Omental fat pad (tissue), 4 donors: Measurements from ENCODE around the gene TAF1B. TPM values are rescaled to one million over a fixed set of nuclear protein-coding genes. Genes with fewer than 3 reads are reported as not detected.

ENCODE experiments used
- ATAC-seq: fragments of 150-250 bp; one replicate; pipeline ENCODE4 v1.9.1; 2016; ENCODE audit warnings: mild to moderate bottlenecking, moderate library complexity; ENCODE audit not compliant: low FRiP score
- DNase-seq: peaks from one replicate; pipeline ENCODE4 v3.0.0-alpha.2; 2019; ENCODE audit warnings: low spot score
- CTCF ChIP-seq, 3 donors: fragments of 450-650 bp; IDR thresholded peaks; one replicate each; pipeline ENCODE4 v1.5.1; 2016 to 2017; ENCODE audit warnings: antibody characterized with exemption in 3 of 3, mild to moderate bottlenecking in 3 of 3, moderate library complexity in 2 of 3
- total RNA-seq, 4 donors: library from RNA; depleted of rRNA; stranded (reverse); fragments of >200 nt; gene quantifications; one replicate each; pipeline ENCODE4 v1.1.0, GENCODE V29; 2016

Gene TAF1B
- total RNA-seq, 4 donors from 2014 or later = 16.1 to 21.1 (median 19.1) TPM

DNA sequence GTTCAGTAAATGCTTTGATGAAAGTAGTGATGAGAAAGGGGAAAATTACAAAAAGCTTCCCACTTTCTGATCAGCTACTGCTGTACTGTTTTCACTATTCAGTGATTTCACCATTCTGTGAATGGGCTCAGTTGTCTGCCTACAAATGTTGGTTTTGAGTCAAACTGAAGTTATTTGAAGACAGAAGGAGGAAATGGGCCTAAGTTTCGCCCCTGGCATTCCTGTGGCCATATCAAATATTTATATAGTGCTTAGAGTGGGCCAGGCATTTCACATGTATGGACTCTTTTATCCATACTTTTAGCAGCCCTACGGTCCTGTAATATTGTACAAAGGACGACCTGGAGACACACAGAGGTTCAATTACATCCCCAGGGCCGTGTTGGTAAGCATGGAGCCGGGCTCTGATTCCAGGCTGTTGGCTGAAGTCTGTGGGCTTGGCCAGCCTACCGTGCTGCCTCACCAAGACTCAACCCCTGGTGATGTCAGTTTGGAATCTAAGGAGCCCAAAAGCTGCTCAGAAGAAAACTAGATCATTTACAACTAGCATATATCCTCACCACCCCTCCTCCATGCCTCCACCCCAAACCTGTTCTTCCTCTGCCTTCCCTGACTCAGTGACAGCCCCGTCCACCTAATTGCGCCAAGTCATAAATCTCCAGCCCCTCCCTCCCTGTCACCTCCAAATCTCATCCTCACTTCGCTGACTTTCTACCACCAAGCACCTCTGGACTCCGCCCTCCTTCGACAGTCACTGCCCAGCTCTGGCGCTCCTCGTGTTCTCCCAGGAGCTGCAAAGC, 98.1 kb downstream of the TAF1B start:
- no peak for TF ChIP-seq CTCF (IDR thresholded peaks at IDR 0.05)
- DNase-seq (no peak), ATAC-seq (no peak)

DNA sequence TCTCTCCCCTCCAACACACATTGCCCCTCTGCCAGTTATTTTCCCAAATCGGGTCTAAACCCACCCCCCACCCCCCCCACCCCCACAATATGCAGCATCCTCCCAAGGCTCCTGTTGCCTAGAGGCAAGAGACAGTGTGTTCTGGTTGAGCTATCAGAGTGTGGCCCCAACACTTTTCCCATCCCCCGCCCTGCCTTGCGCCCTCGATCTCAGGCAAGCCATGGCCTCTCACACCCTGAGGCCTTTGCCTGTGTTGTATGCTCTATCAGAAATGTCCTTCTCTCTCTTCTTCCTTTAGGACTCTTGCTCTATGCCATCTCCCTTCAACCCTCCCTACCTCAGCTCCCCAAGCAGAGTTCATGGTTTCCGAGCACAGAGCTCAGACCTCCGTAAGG, 98.7 kb downstream of the TAF1B start:
- ATAC-seq (no peak), DNase-seq (no peak)
- TF ChIP-seq CTCF (IDR thresholded peaks at IDR 0.05) = no peak

- DNase-seq = no peak
- no peak for TF ChIP-seq CTCF (IDR thresholded peaks at IDR 0.05)
- ATAC-seq = no peak
These were observed 101.1 kb downstream of the TAF1B start for GRCh38 chr2:9944330-9944758.

DNA sequence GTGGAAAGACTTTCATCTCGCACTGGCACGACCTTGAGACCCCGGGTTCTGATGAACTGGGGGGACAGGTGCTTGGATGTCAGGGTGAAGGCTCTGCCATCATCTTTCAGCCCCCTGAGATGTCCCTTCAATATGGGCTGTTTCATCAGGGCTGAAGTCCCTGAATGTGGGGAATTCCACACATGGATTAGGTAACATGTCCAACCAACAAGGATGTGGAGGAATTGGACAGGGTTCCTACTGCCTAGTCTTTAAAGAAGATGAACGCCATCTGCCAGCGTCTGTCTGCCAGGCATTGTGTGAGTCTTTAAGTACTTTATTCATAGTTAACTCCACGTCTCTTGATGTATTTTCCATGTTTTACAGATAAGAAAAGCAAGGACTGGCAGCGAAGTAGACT, 102.3 kb downstream of the TAF1B start:
- no peak for DNase-seq
- no peak for TF ChIP-seq CTCF (IDR thresholded peaks at IDR 0.05)
- ATAC-seq = no peak

DNA sequence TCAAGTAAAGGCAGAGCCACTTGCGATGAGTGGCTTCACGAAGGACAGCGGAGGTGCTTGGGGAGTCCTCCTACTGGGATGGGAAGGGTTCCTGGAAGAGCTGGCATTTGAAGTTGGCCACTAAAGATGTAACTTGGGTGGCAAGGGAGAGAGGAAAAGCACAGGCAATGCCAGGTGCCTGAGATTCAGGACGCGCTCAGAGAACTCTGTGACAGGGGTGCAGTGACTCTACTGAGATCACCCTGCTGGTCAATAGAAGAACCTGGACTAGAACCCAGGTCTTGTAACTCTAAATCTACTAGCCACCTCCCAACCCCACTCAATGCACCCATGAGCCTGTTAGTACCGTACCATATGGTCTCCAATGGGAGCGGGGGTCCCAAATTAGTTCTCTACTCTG, 102.8 kb downstream of the TAF1B start:
- TF ChIP-seq CTCF (IDR thresholded peaks at IDR 0.05) = no peak
- ATAC-seq (no peak), DNase-seq (no peak)

DNA sequence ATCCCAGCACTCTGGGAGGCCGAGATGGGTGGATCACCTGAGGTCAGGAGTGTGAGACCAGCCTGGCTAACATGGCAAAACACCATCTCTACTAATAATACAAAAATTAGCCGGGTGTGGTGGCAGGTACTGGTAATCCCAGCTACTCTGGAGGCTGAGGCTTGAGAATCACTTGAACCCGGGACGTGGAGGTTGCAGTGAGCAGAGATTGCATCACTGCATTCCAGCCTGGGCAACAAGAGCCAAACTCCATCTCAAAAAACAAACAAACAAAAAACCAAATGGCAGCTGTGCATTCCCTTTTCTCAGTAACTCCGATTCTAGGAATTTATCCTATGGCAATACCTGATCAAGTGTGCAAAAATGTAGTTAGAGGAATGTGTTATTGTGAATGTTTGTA, 103.5 kb downstream of the TAF1B start:
- ATAC-seq (no peak), DNase-seq (no peak)
- no peak for TF ChIP-seq CTCF (IDR thresholded peaks at IDR 0.05)

- DNase-seq = no peak
- no peak for TF ChIP-seq CTCF (IDR thresholded peaks at IDR 0.05)
These were observed 105.4 kb downstream of the TAF1B start for GRCh38 chr2:9948721-9949120.

More at GRCh38 chr2:9948721-9949120, 105.4 kb downstream of the TAF1B start:
- ATAC-seq = no peak
